ENCODE measurements around the gene OPCML.
A peak's percentile ranks its signal among the peaks of the same experiment; 100 is the strongest.

OPCML gene

DNA sequence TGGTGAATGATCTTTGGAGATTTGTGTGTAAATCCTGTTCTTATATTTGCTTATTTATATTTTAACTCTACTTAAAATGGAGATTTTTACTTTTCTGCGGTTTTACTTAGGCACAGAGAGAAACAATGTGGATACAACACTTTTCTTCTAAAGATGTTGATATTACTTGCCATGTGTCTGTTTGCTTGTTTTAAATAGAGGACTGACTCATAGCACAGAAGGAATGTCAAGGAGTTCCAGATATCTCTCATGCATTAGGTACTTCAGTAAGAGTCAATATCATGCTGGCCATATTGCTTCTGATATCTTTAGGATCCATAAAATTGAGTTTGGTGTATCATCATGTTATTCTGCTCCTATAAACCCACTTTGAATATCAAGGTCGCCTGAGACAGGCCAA is 395.0 kb downstream of the OPCML start:
- Histone ChIP-seq H3K79me2 (ENCODE audit: insufficient read depth, low read length) (no peaks in the 10 kb centered on the region), H3K4me3 (ENCODE audit: low read length, poor library complexity, severe bottlenecking) (no peak overlapping the region), H3K9ac (ENCODE audit: low read depth, low read length, poor library complexity, severe bottlenecking) (no peak overlapping the region), H3F3A (ENCODE audit: low read depth) (no peaks in the 10 kb centered on the region), H2AFZ (ENCODE audit: low read length) (no peak overlapping the region), H3K4me2 (ENCODE audit: low read depth, low read length, poor library complexity, severe bottlenecking) (no peak overlapping the region), H3K9me3 (ENCODE audit: insufficient read depth, low read depth, low read length) (no peaks in the 10 kb centered on the region), H4K20me1 (ENCODE audit: insufficient read depth, low read length, poor library complexity, severe bottlenecking) (no peaks in the 10 kb centered on the region), H3K9me2 (replicated peaks; ENCODE audit: low read depth, low read length) (no peaks in the 10 kb centered on the region), H3K27me3 (ENCODE audit: insufficient read depth, low read length, poor library complexity, severe bottlenecking) (no peaks in the 10 kb centered on the region), H3K36me3 (ENCODE audit: insufficient read depth, low read length) (no peaks in the 10 kb centered on the region), H3K4me1 (ENCODE audit: insufficient read depth, low read length, poor library complexity, severe bottlenecking) (no peaks in the 10 kb centered on the region)
- no peak for TF ChIP-seq EZH2phosphoT487 (IDR thresholded peaks at IDR 0.05; ENCODE audit: borderline replicate concordance)
- TF ChIP-seq CTCF (conservative IDR thresholded peaks at IDR 0.05; ENCODE audit: low read length): no peak

- TF ChIP-seq EZH2phosphoT487 (IDR thresholded peaks at IDR 0.05; ENCODE audit: borderline replicate concordance) (no peak), CTCF (conservative IDR thresholded peaks at IDR 0.05; ENCODE audit: low read length) (no peak)
- Histone ChIP-seq H3K4me3 (ENCODE audit: low read length, poor library complexity, severe bottlenecking) (no peak overlapping the region), H3K4me1 (ENCODE audit: insufficient read depth, low read length, poor library complexity, severe bottlenecking) (no peaks in the 10 kb centered on the region), H3K9me3 (ENCODE audit: insufficient read depth, low read depth, low read length) (no peaks in the 10 kb centered on the region), H3K27me3 (ENCODE audit: insufficient read depth, low read length, poor library complexity, severe bottlenecking) (no peaks in the 10 kb centered on the region), H3K4me2 (ENCODE audit: low read depth, low read length, poor library complexity, severe bottlenecking) (no peak overlapping the region), H3F3A (ENCODE audit: low read depth) (no peaks in the 10 kb centered on the region), H3K9me2 (replicated peaks; ENCODE audit: low read depth, low read length) (no peaks in the 10 kb centered on the region), H3K9ac (ENCODE audit: low read depth, low read length, poor library complexity, severe bottlenecking) (no peak overlapping the region), H2AFZ (ENCODE audit: low read length) (no peak overlapping the region), H4K20me1 (ENCODE audit: insufficient read depth, low read length, poor library complexity, severe bottlenecking) (no peaks in the 10 kb centered on the region), H3K36me3 (ENCODE audit: insufficient read depth, low read length) (no peaks in the 10 kb centered on the region), H3K79me2 (ENCODE audit: insufficient read depth, low read length) (no peaks in the 10 kb centered on the region)
Observed at GRCh38 chr11:133136376-133136775, 395.9 kb downstream of the OPCML start.

DNA sequence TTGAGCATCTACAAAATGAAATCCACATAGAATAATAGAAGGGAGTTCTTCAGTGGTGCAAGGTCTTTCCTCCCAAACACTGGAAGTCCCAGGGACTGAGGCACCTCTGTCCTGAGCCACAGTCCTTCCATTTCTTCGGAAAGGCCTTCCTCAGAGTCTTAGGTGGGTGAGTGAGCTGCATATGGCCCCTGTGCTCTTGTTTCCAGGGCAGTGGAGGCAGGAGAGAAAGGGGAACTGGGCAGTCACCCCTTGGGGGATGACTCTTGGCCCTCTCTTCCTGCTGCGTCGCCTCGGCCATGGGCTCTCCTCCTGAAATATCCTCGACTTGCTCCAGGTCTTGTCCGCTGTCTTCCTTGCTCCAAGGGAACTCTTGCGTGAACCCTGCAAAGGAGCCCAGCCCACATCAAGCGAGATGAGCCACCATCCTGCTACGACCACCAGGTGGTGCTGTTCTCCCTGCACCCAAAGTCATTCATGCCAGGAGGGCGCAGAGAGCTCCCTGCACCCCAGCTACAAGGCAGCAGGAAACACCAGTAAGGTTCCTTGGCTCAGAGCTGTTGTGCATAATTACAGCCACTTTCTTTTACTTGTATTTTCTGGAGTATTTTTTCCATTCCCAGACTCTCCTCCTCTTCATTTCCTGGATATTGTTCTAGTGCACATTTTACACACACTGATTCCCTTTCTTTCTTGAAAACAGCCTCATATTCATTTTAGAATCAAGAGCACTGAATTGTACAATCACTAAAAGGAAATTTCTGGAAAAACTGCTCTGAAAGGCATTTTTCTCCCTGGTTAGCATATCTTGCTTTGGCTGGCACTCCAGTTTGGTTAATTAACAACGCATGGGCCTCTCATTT is 397.8 kb downstream of the OPCML start:
- H3K9ac ChIP-seq (ENCODE audit: low read depth, low read length, poor library complexity, severe bottlenecking): no peak overlapping the region
- no peaks in the 10 kb centered on the region for H3K36me3 ChIP-seq (ENCODE audit: insufficient read depth, low read length)
- H3F3A ChIP-seq (ENCODE audit: low read depth): no peaks in the 10 kb centered on the region
- H3K9me2 ChIP-seq (replicated peaks; ENCODE audit: low read depth, low read length): no peaks in the 10 kb centered on the region
- H4K20me1 ChIP-seq (ENCODE audit: insufficient read depth, low read length, poor library complexity, severe bottlenecking): no peaks in the 10 kb centered on the region
- no peak overlapping the region for H2AFZ ChIP-seq (ENCODE audit: low read length)
- no peak overlapping the region for H3K4me3 ChIP-seq (ENCODE audit: low read length, poor library complexity, severe bottlenecking)
- H3K79me2 ChIP-seq (ENCODE audit: insufficient read depth, low read length): no peaks in the 10 kb centered on the region
- TF ChIP-seq CTCF (conservative IDR thresholded peaks at IDR 0.05; ENCODE audit: low read length) (peak; percentile 84), EZH2phosphoT487 (IDR thresholded peaks at IDR 0.05; ENCODE audit: borderline replicate concordance) (no peak)
- H3K27me3 ChIP-seq (ENCODE audit: insufficient read depth, low read length, poor library complexity, severe bottlenecking): no peaks in the 10 kb centered on the region
- no peaks in the 10 kb centered on the region for H3K9me3 ChIP-seq (ENCODE audit: insufficient read depth, low read depth, low read length)
- H3K4me1 ChIP-seq (ENCODE audit: insufficient read depth, low read length, poor library complexity, severe bottlenecking): no peaks in the 10 kb centered on the region
- no peak overlapping the region for H3K4me2 ChIP-seq (ENCODE audit: low read depth, low read length, poor library complexity, severe bottlenecking)
